NB4 (cell line): ENCODE data around the gene PHLDA3.

Source experiments
- DNase-seq: peaks from one replicate; pipeline ENCODE4 v3.0.0; 2010; ENCODE audit warnings: low read depth
- H3K4me3 ChIP-seq: one replicate; pipeline ENCODE4 v1.5.1; 2011; ENCODE audit warnings: mild to moderate bottlenecking, low read depth, low read length, moderate library complexity
- MYC ChIP-seq: IDR thresholded peaks from 2 replicates; pipeline ENCODE4 v1.6.1; 2011; ENCODE audit warnings: low read depth, low read length
- POLR2A ChIP-seq: IDR thresholded peaks from 2 replicates; pipeline ENCODE4 v1.6.1; 2011; ENCODE audit warnings: mild to moderate bottlenecking; ENCODE audit not compliant: insufficient read length; ENCODE audit errors: extremely low read depth
- TF ChIP-seq, protein P1 (sequence below): IDR thresholded peaks from 2 replicates; pipeline ENCODE4 v1.6.1; 2011; ENCODE audit warnings: low read depth, low read length
- TF ChIP-seq, protein P2 (sequence below): IDR thresholded peaks from one replicate; pipeline ENCODE4 v1.5.1; 2012; ENCODE audit warnings: low read depth, low read length

PHLDA3 gene

DNA sequence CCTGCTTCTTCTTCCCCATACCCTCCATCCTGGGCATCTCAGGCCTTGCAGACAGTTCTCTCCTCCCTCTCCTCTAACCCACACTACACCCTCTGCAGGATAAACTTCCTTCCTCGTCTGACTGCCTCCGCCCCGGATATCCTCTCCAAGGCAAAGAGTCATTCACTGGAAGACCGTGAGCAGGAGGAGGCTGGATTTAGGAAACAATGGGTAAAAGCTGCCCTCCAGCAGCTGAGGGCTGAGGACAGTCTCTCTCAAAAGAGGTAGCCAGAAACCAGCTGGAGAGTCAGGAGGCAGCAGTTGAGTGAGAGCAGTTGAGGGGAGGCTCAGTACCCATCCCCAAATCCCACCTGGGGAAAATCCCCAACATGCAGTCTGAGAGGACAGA, 36.5 kb upstream of the PHLDA3 start:
- TF ChIP-seq POLR2A (no peak), MYC (no peak)
- TF ChIP-seq, protein P1, sequence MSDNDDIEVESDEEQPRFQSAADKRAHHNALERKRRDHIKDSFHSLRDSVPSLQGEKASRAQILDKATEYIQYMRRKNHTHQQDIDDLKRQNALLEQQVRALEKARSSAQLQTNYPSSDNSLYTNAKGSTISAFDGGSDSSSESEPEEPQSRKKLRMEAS: no peak
- TF ChIP-seq, protein P2, sequence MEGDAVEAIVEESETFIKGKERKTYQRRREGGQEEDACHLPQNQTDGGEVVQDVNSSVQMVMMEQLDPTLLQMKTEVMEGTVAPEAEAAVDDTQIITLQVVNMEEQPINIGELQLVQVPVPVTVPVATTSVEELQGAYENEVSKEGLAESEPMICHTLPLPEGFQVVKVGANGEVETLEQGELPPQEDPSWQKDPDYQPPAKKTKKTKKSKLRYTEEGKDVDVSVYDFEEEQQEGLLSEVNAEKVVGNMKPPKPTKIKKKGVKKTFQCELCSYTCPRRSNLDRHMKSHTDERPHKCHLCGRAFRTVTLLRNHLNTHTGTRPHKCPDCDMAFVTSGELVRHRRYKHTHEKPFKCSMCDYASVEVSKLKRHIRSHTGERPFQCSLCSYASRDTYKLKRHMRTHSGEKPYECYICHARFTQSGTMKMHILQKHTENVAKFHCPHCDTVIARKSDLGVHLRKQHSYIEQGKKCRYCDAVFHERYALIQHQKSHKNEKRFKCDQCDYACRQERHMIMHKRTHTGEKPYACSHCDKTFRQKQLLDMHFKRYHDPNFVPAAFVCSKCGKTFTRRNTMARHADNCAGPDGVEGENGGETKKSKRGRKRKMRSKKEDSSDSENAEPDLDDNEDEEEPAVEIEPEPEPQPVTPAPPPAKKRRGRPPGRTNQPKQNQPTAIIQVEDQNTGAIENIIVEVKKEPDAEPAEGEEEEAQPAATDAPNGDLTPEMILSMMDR: no peak
- H3K4me3 ChIP-seq: no peak overlapping the region
- DNase-seq: no peak

DNA sequence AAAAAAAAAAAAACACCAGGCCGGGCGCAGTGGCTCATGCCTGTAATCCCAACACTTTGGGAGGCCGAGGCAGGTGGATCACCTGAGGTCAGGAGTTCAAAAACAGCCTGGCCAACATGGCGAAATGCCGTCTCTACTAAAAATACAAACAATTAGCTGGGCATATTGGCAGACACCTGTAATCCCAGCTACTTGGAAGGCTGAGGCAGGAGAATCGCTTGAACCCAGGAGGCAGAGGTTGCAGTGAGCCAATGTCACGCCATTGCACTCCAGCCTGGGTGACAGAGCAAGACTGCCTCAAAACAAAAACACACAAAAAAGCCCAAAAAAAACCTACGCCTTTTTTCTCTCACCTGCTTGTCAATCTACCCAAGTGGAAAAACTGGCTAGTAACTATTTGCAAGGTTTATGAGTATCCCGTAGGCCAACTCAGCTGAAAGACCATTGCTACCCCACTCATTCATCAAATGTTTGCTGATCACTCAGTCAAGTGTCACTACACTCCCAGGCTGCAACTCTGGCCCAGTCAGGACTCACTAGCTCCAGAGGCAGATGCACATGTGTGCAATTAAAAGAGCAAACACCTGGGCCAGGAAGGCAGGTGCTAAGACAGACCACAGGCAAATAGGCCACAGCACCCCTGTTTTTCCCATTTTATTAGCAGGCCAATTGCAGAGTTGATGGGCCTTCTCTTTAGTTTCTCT, 36.0 kb upstream of the PHLDA3 start:
- no peak overlapping the region for H3K4me3 ChIP-seq
- TF ChIP-seq, protein P2: no peak
- TF ChIP-seq POLR2A (no peak), MYC (no peak)
- TF ChIP-seq, protein P1: no peak
- no peak for DNase-seq

DNA sequence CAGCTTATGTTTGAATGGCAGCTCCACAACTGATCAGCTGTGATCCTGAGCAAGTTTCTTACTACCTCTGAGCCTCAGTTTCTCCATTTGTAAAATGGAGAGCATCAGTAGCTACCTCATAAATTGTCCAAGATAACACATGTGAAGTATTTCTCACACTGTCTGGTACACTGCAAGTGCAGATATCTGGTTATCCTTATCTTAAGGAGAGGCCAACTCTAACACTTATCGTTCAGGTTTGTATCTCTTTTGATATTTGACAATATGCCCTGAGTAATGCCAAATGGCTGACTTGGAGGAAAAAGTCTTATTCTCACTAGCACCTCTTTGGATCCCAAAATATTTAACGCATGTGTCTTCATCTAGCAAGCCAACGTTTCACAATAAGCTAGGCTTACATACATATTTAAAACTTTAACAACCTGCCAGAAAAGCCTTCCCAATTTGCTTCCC, 35.2 kb upstream of the PHLDA3 start:
- H3K4me3 ChIP-seq: no peak overlapping the region
- TF ChIP-seq MYC (no peak), POLR2A (no peak)
- TF ChIP-seq, protein P1: no peak
- TF ChIP-seq, protein P2: no peak
- no peak for DNase-seq

DNA sequence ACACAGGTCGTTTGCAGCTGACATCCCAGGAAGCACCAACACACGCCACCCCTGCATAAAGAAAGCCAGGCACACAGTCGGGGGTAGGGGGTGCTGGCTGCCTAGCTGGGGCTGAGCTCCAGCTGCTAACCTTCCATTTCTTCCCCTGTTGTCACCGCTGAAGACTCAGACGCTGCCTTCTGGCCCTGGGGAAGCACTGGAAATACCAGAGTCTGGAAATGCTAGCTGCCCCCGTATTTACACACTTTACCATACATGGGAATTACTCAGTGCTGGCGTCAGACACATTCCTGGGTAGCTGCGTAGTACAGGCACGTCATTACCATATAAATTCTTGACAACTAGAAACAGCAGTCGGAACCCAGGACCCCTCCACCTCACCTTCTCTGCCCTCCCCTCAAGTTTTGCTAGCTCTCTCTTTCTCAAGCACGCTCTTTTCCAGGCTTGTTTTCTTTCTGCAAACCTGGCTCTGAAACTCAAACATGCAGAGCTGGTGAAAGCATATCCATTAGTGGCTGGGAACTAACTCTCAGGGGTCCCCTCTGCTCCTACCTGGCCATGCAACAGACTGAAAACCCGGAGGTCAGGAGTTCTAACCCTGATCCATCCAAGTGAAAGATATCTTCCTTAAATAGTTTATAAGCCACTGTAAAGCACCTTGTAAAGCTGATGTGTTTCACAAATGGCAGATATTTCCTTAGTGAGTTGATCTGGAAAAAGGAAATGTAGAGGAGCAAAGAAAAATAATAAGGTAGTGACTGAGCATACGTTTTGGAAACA, 34.6 kb upstream of the PHLDA3 start:
- no peak for DNase-seq
- H3K4me3 ChIP-seq: no peak overlapping the region
- TF ChIP-seq MYC: no peak
- TF ChIP-seq, protein P1: no peak
- TF ChIP-seq POLR2A: no peak
- TF ChIP-seq, protein P2: no peak

DNA sequence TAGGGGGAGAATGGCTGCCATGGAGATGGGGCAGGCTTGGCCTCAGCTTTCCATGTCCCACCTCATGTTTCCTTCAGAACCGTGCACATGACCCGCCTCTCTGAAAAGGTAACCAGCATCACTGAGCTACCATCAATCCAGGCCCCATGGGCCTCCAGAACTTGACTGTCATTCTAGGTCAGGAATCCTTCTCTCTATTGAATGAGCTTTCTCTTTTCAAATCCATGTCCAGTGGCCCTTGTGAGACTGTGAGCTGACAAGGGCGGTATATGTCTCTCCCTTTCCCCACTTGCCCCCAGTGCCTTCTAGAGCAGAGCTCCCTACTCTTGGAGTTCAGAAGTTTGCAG, 33.5 kb upstream of the PHLDA3 start:
- no peak for TF ChIP-seq MYC
- no peak overlapping the region for H3K4me3 ChIP-seq
- DNase-seq: no peak

DNA sequence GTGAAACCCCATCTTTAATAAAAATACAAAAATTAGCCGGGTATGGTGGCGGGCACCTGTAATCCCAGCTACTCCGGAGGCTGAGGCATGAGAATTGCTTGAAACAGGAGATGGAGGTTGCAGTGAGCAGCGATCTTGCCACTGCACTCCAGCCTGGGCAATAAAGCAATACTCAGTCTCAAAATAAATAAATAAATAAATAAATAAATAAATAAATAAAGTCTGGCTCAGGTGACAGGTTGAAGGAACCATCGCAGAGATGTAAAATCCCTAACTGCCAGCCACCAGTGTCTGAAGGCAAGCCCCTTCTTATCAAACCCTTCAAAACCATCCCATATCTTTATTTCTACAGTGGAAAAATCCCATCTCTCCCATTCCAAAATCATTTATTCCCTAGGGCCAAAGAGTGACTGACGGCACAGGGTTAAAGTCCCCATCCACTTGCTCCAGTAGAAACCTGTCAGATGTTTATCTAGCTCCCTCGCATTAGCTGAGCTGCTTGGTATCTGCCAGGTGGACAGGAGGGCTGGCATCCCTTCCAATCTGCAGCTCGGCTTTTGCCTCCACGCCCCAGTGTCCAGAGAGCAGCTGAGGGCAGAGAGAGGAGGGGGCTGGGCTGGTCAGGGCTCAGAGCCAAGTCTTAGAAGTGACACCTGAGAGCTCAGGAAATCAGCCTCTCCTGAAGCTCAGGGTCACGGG, 33.0 kb upstream of the PHLDA3 start:
- TF ChIP-seq POLR2A: no peak
- TF ChIP-seq, protein P1: no peak
- TF ChIP-seq, protein P2: no peak
- TF ChIP-seq MYC: no peak
- H3K4me3 ChIP-seq: no peak overlapping the region
- no peak for DNase-seq
